Fibroblast of lung (primary cell): ENCODE measurements around the gene FAM20C.

ENCODE experiments used
- CTCF ChIP-seq, 2 donors: IDR thresholded peaks in 1 of 2; conservative IDR thresholded peaks in 1 of 2; 1 replicate in 1 of 2; 2 replicates in 1 of 2; pipeline ENCODE4 v1.5.1; 2011 to 2012; ENCODE audit warnings: low read length in 2 of 2, control low read depth in 1 of 2, inconsistent platforms in 1 of 2, low read depth in 1 of 2, mild to moderate bottlenecking in 1 of 2
- EZH2 ChIP-seq: IDR thresholded peaks from 2 replicates; pipeline ENCODE4 v1.5.1; 2012; ENCODE audit warnings: low read length, control low read depth, mild to moderate bottlenecking; ENCODE audit errors: missing control alignments

- TF ChIP-seq EZH2 (no peak), CTCF (conservative IDR thresholded peaks at IDR 0.05 in 1 of 2, IDR thresholded peaks at IDR 0.05 in 1 of 2; ENCODE audit: low read depth in 1 of 2, low read length in 2 of 2) (no peak)
Observed at GRCh38 chr7:209416-209815, 17.0 kb downstream of the FAM20C start.
